MCF 10A (cell line): ENCODE measurements around the gene HOXA2. TPM values are rescaled to one million over a fixed set of nuclear protein-coding genes. Genes with fewer than 3 reads are reported as not detected.

ENCODE experiments used
- BruUV-seq: library from RNA; stranded (reverse); fragments of 400-500 nt; replicated peaks from 2 replicates; lab custom pipeline; 2021; lab: Mats Ljungman, UMichigan
- CTCF ChIA-PET: fragments of 300-600 bp; sonication (Branson Sonifier 250); formaldehyde crosslinking; extraction: SDS; loops from one replicate; lab custom pipeline; 2021; ENCODE audit warnings: antibody characterized with exemption, inconsistent platforms; lab: Yijun Ruan, JAX
- POLR2A ChIA-PET: fragments of 300-600, 350-650 bp; sonication (Branson Sonifier 250); formaldehyde crosslinking; extraction: SDS; loops from one replicate; lab custom pipeline; 2020; ENCODE audit warnings: antibody characterized with exemption, inconsistent platforms; lab: Yijun Ruan, JAX
- DNase-seq: peaks from one replicate; pipeline ENCODE4 v3.0.0-alpha.2; 2018; ENCODE audit not compliant: unreplicated experiment
- H3K27ac Mint-ChIP-seq: one replicate; pipeline ENCODE4 v1.8.0; 2022; ENCODE audit warnings: mild to moderate bottlenecking, low read depth, mixed read lengths; ENCODE audit not compliant: unreplicated experiment
- H3K27me3 Mint-ChIP-seq: one replicate; pipeline ENCODE4 v1.8.0; 2022; ENCODE audit warnings: mixed read lengths; ENCODE audit not compliant: insufficient read depth, unreplicated experiment
- H3K36me3 Mint-ChIP-seq: one replicate; pipeline ENCODE4 v1.8.0; 2022; ENCODE audit warnings: mild to moderate bottlenecking, moderate library complexity, mixed read lengths; ENCODE audit not compliant: insufficient read depth, unreplicated experiment
- H3K4me1 Mint-ChIP-seq: one replicate; pipeline ENCODE4 v1.8.0; 2022; ENCODE audit warnings: mixed read lengths; ENCODE audit not compliant: insufficient read depth, unreplicated experiment
- H3K4me3 Mint-ChIP-seq: one replicate; pipeline ENCODE4 v1.8.0; 2022; ENCODE audit warnings: mild to moderate bottlenecking, moderate library complexity, mixed read lengths; ENCODE audit not compliant: unreplicated experiment
- H3K9me3 Mint-ChIP-seq: one replicate; pipeline ENCODE4 v1.8.0; 2022; ENCODE audit warnings: mixed read lengths; ENCODE audit not compliant: unreplicated experiment
- CTCF ChIP-seq: fragments of 200-600 bp; IDR thresholded peaks from one replicate; pipeline ENCODE4 v1.8.0; 2022; ENCODE audit warnings: antibody characterized with exemption, mild to moderate bottlenecking; ENCODE audit not compliant: unreplicated experiment
- intact Hi-C: fragments of 100-400 bp; cut with micrococcal nuclease; formaldehyde crosslinking; loops from 2 replicates; pipeline ENCODE4 v1.14.1; 2022
- total RNA-seq: library from RNA; stranded (reverse); gene quantifications from 2 replicates; pipeline ENCODE4 v1.2.3, GENCODE V29; 2022

Gene HOXA2
- total RNA-seq, 1 experiment from 2014 or later: 1.4 TPM

GRCh38 chr7:27130540-27131389, 28.3 kb upstream of the HOXA2 start, which contains the start of gene HOXA4:
Gene HOXA4 (minus strand): TSS chr7:27130757. CDS start chr7:27130733, 24 bp downstream.
- no peak for TF ChIP-seq CTCF
- TSS peak; percentile 83 for BruUV-seq
- ChIA-PET CTCF (interaction anchor here (0.6 to 4.5 kb wide), 14 partner anchors 10 to 449 kb away, joined by 3 to 19 read pairs (median 4); no protein-coding TSS in a partner anchor), POLR2A (interaction anchor here (0.6 to 3.2 kb wide), 16 partner anchors 11 to 926 kb away, joined by 3 to 60 read pairs (median 4); partner anchors contain the start of genes HOXA5 and SKAP2)
- intact Hi-C loops: loop anchor here (1.0 kb wide), 1 partner anchor 15 kb away; no protein-coding TSS in a partner anchor
- peak within 1 kb of the TSS; percentile 51 for H3K27ac Mint-ChIP-seq
- peaks cover 7% of the 10 kb centered on the region for H3K36me3 Mint-ChIP-seq
- H3K9me3 Mint-ChIP-seq: no peaks in the 10 kb centered on the region
- peak; percentile 93 for DNase-seq
- peak within 1 kb of the TSS; percentile 80 for H3K4me3 Mint-ChIP-seq
- peaks cover 32% of the 10 kb centered on the region for H3K4me1 Mint-ChIP-seq
- H3K27me3 Mint-ChIP-seq: no peaks in the 10 kb centered on the region

- no TSS peak for BruUV-seq
- Mint-ChIP-seq H3K9me3 (no peaks in the 10 kb centered on the region), H3K27me3 (no peaks in the 10 kb centered on the region), H3K36me3 (peaks cover 7% of the 10 kb centered on the region), H3K27ac (peak overlapping the region; percentile 51), H3K4me3 (peak overlapping the region; percentile 80), H3K4me1 (peaks cover 26% of the 10 kb centered on the region)
- TF ChIP-seq CTCF: peak; percentile 25
- POLR2A ChIA-PET: interaction anchor here (0.5 to 3.2 kb wide), 9 partner anchors 12 to 926 kb away, joined by 3 to 60 read pairs (median 8); partner anchors contain the start of genes HOXA5 and SKAP2
- intact Hi-C loops: loop anchor here (1.0 kb wide), 1 partner anchor 15 kb away; no protein-coding TSS in a partner anchor
- CTCF ChIA-PET: interaction anchor here (0.8 to 4.5 kb wide), 6 partner anchors 12 to 448 kb away, joined by 3 to 19 read pairs (median 6); no protein-coding TSS in a partner anchor
- no peak for DNase-seq
Measured at GRCh38 chr7:27129729-27130539, 27.5 kb upstream of the HOXA2 start.

GRCh38 chr7:27128776-27129728, 26.6 kb upstream of the HOXA2 start:
- no peak for TF ChIP-seq CTCF
- peaks cover 17% of the 10 kb centered on the region for H3K4me1 Mint-ChIP-seq
- BruUV-seq: TSS peak; percentile 32
- H3K27me3 Mint-ChIP-seq: no peaks in the 10 kb centered on the region
- DNase-seq: no peak
- ChIA-PET CTCF (interaction anchor here (0.6 to 1.2 kb wide), 3 partner anchors 9 to 44 kb away, joined by 4 read pairs; no protein-coding TSS in a partner anchor), POLR2A (interaction anchor here (0.5 to 2.9 kb wide), 8 partner anchors 9 to 749 kb away, joined by 3 to 28 read pairs (median 4); partner anchors contain the start of genes HOXA5 and SKAP2)
- intact Hi-C loops: no loop called here
- no peak overlapping the region for H3K27ac Mint-ChIP-seq
- peaks cover 7% of the 10 kb centered on the region for H3K36me3 Mint-ChIP-seq
- H3K4me3 Mint-ChIP-seq: peak overlapping the region; percentile 80
- no peaks in the 10 kb centered on the region for H3K9me3 Mint-ChIP-seq
